ENCODE results near the gene PSD4.

DNA sequence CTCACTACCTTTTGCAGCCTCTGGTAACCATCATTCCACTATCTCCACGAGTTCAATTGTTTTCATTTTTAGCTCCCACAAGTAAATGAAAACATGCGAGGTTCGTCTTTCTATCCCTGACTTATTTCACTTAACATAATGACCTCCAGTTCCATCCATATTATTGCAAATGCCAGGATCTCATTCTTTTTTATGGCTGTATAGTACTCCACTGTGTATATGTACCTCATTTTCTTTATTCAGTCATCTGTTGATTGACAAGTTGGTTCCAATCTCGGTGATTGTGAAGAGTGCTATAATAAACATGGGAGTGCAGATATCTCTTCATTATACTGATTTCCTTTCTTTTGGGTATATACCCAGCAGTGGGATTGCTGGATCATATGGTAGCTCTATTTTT, 29.5 kb upstream of the PSD4 start:
- TF ChIP-seq, protein P1, sequence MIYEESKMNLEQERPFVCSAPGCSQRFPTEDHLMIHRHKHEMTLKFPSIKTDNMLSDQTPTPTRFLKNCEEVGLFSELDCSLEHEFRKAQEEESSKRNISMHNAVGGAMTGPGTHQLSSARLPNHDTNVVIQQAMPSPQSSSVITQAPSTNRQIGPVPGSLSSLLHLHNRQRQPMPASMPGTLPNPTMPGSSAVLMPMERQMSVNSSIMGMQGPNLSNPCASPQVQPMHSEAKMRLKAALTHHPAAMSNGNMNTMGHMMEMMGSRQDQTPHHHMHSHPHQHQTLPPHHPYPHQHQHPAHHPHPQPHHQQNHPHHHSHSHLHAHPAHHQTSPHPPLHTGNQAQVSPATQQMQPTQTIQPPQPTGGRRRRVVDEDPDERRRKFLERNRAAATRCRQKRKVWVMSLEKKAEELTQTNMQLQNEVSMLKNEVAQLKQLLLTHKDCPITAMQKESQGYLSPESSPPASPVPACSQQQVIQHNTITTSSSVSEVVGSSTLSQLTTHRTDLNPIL (CRISPR knock-in tag; IDR thresholded peaks at IDR 0.05; ENCODE audit: low read depth), result no peak
- TF ChIP-seq RARB (CRISPR knock-in tag; IDR thresholded peaks at IDR 0.05), result no peak
- no peak for TF ChIP-seq ZFP3 (CRISPR knock-in tag; IDR thresholded peaks at IDR 0.05)

All from SK-N-SH treated with all-trans-retinoic acid at 6 μM for 48 hours (cell line).